ENCODE data around the gene CD8B. TPM values are rescaled to one million over a fixed set of nuclear protein-coding genes. Genes with fewer than 3 reads are reported as not detected.

CD8B gene
- total and polyA plus RNA-seq, 2 of the 13 experiments (the other 11 are each of a cell fraction or from before 2014, with no cell fraction given): 0.04 TPM; not detected in 1

- TF ChIP-seq AKNA (CRISPR knock-in tag; IDR thresholded peaks at IDR 0.05; ENCODE audit: borderline replicate concordance) (no peak), ZNF484 (CRISPR knock-in tag; IDR thresholded peaks at IDR 0.05; ENCODE audit: borderline replicate concordance, low read depth) (no peak), KLF9 (CRISPR knock-in tag; IDR thresholded peaks at IDR 0.05; ENCODE audit: low read depth) (no peak), THAP8 (CRISPR knock-in tag; IDR thresholded peaks at IDR 0.05; ENCODE audit: borderline replicate concordance) (no peak), PATZ1 (CRISPR knock-in tag; IDR thresholded peaks at IDR 0.05) (no peak), ZFX (CRISPR knock-in tag; IDR thresholded peaks at IDR 0.05; ENCODE audit: low read depth) (peak; percentile 22), ZNF550 (CRISPR knock-in tag; IDR thresholded peaks at IDR 0.05; ENCODE audit: borderline replicate concordance) (no peak), ZSCAN21 (CRISPR knock-in tag; IDR thresholded peaks at IDR 0.05; ENCODE audit: borderline replicate concordance) (peak; percentile 81), NCOR1 (IDR thresholded peaks at IDR 0.05; ENCODE audit: borderline replicate concordance, low read length) (no peak), STAT6 (CRISPR knock-in tag; IDR thresholded peaks at IDR 0.05; ENCODE audit: borderline replicate concordance) (no peak), ZNF609 (CRISPR knock-in tag; IDR thresholded peaks at IDR 0.05; ENCODE audit: borderline replicate concordance) (no peak)
These were observed 54.0 kb downstream of the CD8B start (continued) for GRCh38 chr2:86807468-86808275.
